ENCODE measurements around the gene LPIN1.

- TF ChIP-seq, protein P1, sequence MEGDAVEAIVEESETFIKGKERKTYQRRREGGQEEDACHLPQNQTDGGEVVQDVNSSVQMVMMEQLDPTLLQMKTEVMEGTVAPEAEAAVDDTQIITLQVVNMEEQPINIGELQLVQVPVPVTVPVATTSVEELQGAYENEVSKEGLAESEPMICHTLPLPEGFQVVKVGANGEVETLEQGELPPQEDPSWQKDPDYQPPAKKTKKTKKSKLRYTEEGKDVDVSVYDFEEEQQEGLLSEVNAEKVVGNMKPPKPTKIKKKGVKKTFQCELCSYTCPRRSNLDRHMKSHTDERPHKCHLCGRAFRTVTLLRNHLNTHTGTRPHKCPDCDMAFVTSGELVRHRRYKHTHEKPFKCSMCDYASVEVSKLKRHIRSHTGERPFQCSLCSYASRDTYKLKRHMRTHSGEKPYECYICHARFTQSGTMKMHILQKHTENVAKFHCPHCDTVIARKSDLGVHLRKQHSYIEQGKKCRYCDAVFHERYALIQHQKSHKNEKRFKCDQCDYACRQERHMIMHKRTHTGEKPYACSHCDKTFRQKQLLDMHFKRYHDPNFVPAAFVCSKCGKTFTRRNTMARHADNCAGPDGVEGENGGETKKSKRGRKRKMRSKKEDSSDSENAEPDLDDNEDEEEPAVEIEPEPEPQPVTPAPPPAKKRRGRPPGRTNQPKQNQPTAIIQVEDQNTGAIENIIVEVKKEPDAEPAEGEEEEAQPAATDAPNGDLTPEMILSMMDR (IDR thresholded peaks at IDR 0.05; ENCODE audit: control extremely low read depth in 1 of 3, insufficient read depth in 1 of 3, low read depth in 1 of 3, low read length in 3 of 3) = no peak
- TF ChIP-seq POLR2AphosphoS5 (IDR thresholded peaks at IDR 0.05; ENCODE audit: low read depth, low read length) (no peak), CHD1 (IDR thresholded peaks at IDR 0.05; ENCODE audit: low read depth, low read length) (no peak), ATF3 (IDR thresholded peaks at IDR 0.05; ENCODE audit: insufficient read depth, low read depth, low read length) (no peak), SP1 (IDR thresholded peaks at IDR 0.05; ENCODE audit: low read depth, low read length) (no peak), EZH2 (IDR thresholded peaks at IDR 0.05; ENCODE audit: low read depth, low read length, severe bottlenecking) (no peak), PHF8 (conservative IDR thresholded peaks at IDR 0.05; ENCODE audit: low read depth, low read length) (no peak), SIRT6 (IDR thresholded peaks at IDR 0.05; ENCODE audit: low read length) (no peak), ZNF274 (IDR thresholded peaks at IDR 0.05; ENCODE audit: borderline replicate concordance, extremely low read depth, low read length) (no peak), JUN (IDR thresholded peaks at IDR 0.05; ENCODE audit: low read depth, low read length) (no peak)
- TF ChIP-seq, protein P2, sequence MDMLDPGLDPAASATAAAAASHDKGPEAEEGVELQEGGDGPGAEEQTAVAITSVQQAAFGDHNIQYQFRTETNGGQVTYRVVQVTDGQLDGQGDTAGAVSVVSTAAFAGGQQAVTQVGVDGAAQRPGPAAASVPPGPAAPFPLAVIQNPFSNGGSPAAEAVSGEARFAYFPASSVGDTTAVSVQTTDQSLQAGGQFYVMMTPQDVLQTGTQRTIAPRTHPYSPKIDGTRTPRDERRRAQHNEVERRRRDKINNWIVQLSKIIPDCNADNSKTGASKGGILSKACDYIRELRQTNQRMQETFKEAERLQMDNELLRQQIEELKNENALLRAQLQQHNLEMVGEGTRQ (IDR thresholded peaks at IDR 0.05; ENCODE audit: low read length) = no peak
- TF ChIP-seq, protein P3, sequence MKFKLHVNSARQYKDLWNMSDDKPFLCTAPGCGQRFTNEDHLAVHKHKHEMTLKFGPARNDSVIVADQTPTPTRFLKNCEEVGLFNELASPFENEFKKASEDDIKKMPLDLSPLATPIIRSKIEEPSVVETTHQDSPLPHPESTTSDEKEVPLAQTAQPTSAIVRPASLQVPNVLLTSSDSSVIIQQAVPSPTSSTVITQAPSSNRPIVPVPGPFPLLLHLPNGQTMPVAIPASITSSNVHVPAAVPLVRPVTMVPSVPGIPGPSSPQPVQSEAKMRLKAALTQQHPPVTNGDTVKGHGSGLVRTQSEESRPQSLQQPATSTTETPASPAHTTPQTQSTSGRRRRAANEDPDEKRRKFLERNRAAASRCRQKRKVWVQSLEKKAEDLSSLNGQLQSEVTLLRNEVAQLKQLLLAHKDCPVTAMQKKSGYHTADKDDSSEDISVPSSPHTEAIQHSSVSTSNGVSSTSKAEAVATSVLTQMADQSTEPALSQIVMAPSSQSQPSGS (IDR thresholded peaks at IDR 0.05; ENCODE audit: low read length) = no peak
Measured at GRCh38 chr2:11830708-11831301, 84.4 kb downstream of the LPIN1 start.

Data from H1 (cell line).